GM12874 (cell line): ENCODE results near the gene PCDHGA6.

Experiments used
- CTCF ChIP-seq: IDR thresholded peaks from 2 replicates; pipeline ENCODE4 v1.5.1; 2011; ENCODE audit warnings: low read depth, mild to moderate bottlenecking, control low read depth, low read length, moderate library complexity; ENCODE audit not compliant: insufficient read depth

The PCDHGA6 gene

GRCh38 chr5:141409598-141410306 is 36.1 kb downstream of the PCDHGA6 start:
- no peak for TF ChIP-seq CTCF

GRCh38 chr5:141411575-141411974 is 37.9 kb downstream of the PCDHGA6 start:
- TF ChIP-seq CTCF: no peak

GRCh38 chr5:141412854-141413539 is 39.3 kb downstream of the PCDHGA6 start, which contains the start of gene PCDHGA10:
PCDHGA10 (plus strand) TSS chr5:141412987; CDS start chr5:141413176, 189 bp downstream.
- TF ChIP-seq CTCF: peak; percentile 70

GRCh38 chr5:141413540-141414069 is 39.9 kb downstream of the PCDHGA6 start:
- no peak for TF ChIP-seq CTCF

- peak; percentile 89 for TF ChIP-seq CTCF
Observed at GRCh38 chr5:141417494-141418172, 43.9 kb downstream of the PCDHGA6 start, which contains the start of gene PCDHGB7. PCDHGB7 (plus strand) TSS chr5:141417677; CDS start chr5:141417860, 183 bp downstream.

GRCh38 chr5:141419074-141419880 is 45.6 kb downstream of the PCDHGA6 start:
- no peak for TF ChIP-seq CTCF
